ENCODE data around the gene RB1.

Gene RB1

DNA sequence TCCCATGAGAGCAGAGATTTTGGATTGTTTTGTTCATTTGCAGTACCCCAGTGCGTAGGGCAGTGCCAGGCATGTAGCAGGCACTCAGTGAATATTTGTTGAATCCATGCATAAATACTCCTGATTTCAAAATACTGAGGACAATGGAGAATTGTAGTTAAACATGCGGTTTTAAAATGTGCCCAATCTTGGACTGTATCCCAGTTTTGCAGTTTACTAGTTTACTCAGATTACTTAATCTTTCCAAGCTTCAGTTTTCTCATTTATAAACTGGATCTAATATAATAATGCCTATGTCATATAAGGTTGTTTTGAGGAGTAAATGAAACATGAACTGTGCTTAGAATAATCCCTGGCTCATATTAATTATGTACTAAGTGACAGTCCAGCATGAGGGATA is 190.3 kb downstream of the RB1 start:
- DNase-seq (ENCODE audit: low read depth in 2 of 2), result no peak

- DNase-seq (ENCODE audit: low read depth in 2 of 2), result no peak
Observed at GRCh38 chr13:48494874-48495273, 191.3 kb downstream of the RB1 start.

GRCh38 chr13:48496271-48497161 is 193.0 kb downstream of the RB1 start:
- DNase-seq (ENCODE audit: low read depth in 2 of 2), result peak in 1 of 2 donors; percentile 32

DNA sequence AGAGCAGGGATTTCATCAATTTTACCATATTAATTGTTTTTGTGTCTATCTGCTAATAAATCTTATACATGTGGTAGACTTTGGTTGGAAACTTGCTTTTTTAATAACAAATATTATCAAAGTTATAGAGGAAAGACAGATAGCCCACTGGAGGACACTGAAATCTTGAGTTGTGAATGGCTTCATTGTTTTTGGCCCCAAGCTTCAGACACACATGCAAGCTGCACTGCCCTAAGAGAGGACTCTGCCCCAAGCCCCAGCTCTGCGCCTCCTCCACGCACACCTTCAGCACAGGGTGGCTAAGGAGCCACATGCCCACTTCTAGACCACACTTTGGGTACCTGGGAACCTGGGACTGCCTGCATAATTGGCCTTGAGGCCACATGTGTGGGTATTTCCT is 194.1 kb downstream of the RB1 start:
- no peak for DNase-seq (ENCODE audit: low read depth in 2 of 2)

DNA sequence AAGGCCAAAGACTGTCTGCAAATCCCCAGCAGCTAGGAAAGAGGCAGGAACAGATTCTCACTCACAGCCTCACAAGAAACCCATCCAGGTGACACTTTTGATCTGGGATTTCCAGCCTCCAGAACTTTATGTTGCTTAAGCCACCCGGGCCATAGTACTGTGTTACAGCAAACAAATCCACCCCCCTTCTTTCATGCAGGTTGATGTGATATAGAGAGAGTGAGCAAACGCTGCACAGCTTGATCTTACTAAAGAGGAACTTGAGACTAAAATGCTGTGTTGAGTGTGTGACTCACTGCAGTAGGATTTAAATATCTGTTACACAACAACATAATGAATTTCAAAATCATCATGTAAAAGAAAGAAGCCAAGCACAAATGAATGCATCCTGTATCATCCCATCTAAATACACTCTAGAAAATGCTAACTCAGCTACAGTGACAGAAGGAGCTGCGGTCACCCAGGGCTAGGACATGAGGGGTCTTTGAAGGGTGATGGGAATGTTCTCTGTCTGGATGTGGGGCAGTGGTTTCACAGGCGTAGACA is 197.2 kb downstream of the RB1 start:
- no peak for DNase-seq (ENCODE audit: low read depth in 2 of 2)

DNA sequence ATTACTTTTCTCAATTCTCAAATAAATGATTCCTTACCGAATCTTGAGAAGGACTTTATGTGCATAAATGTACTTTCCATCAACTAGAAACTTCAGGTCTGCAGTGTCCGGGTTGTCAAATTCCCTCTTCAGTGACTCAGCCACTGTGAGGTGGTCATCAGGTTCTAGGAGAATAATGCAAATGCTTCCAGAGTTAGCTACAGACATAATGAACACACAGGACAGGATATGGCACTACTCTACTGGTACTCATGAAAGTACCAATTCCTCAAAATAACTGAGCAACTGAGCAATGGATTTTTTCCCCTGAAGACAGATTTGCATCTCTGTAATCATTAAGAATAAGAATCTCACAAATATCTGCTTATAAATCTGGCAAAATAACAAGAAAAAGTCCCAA is 198.2 kb downstream of the RB1 start:
- DNase-seq (ENCODE audit: low read depth in 2 of 2), result no peak

DNA sequence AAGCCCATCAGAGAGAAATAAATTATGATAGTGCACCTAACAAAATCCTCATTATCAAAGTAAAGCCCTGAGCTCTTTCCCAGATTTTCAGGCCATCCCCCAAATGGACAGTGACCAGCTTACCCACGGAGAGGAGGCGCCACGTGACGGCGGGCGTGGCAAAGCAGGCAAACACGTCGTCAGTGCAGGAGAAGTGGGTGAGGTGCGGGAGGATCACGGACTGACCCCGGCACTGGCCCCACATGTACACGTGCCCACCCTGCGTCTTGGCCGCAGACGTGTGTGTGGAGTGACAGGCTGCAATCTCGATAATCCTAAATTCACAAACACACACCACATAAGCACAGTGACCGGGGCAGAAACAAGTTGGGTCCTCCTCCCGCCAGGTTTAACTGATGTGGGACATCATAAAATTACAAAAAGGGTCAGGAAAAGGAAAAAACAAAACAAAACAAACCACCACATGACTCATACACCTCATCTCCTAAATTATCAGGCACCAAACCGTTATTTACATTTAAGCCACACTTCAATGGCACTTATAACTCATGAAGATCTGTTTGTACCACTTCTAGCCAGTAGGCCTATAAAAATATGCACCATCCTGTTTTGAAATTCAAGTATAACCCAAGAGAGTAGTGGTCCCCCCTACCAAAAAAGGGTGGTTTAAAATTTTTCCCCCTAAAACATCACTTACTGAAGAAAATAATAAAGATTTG is 199.2 kb downstream of the RB1 start:
- DNase-seq (ENCODE audit: low read depth in 2 of 2), result no peak

- no peak for DNase-seq (ENCODE audit: low read depth in 2 of 2)
Observed at GRCh38 chr13:48504606-48505005, 201.1 kb downstream of the RB1 start.

DNA sequence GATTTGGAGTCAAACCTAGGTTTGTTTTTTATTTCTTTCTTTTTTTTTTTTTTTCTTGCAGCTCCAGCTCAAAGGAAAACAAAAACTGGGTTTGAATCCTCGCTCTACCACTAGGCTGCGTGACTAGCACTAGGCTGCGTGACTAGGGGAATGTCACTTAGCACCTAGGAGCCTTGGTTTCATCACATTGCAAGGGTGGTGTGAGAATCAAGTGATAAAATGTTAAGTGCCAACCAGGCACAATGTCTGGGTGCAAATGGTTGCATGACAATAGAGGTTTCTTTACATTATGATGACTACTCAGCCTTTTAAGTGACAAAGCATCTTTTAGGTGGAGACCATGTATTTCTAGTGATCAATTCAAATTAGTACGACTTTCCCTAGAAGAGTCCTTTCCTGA is 201.5 kb downstream of the RB1 start:
- DNase-seq (ENCODE audit: low read depth in 2 of 2), result no peak

DNA sequence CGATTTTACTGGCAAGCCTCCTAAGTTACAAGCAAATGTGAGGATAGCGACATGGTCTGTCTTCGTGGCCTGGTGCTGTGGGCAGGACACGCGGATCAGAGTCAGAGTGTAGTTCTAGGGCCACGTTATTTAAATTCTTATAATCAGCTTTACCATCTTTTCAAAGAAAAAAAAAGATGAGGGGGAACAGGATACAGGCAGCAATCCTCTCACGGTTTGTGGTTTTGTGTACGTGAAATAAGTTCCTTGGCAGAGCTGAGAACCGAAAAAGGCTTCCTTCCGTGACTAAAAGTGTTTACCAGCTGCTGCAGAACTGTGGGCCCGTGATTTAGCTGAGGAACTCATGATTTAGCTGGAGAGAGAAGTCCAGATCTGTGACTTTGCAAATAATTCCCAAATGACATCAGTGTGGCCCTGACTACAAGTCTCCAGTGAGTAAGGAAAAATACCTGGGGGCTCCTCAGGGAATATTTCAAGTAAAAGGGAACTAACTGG is 202.1 kb downstream of the RB1 start:
- DNase-seq (ENCODE audit: low read depth in 2 of 2), result peak in 1 of 2 donors; percentile 32

DNA sequence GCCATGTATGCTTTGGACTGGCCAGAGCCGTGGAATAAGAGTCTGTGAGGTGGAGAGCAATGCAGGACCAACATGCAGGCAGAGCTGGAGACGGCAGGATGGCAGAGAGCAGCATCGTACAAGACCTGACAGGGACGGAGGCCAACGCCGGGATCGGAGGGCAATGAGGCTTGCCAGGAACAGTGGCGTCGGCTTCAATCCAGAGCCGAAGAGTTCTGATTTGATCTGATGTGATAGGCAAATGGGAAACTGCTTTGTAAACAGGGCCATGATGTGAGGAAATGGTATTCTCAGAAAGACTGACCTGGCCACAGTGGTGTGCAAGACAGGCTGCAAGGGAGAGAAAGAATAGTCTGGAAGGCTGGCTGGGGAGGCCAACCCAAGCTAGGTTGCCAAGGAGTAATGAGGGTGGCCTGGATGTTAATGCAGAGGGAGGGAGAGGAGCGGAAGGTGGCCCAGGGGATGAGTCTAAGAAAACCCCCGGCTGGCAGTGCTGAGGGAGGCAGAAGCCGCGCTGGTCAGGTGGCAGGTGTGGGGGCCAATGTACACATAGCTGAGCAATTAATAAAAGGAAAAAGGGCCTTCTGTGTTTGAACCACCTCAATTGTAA is 202.6 kb downstream of the RB1 start:
- no peak for DNase-seq (ENCODE audit: low read depth in 2 of 2)

- no peak for DNase-seq (ENCODE audit: low read depth in 2 of 2)
Observed at GRCh38 chr13:48507021-48507420, 203.5 kb downstream of the RB1 start.

GRCh38 chr13:48508011-48508410 is 204.5 kb downstream of the RB1 start:
- no peak for DNase-seq (ENCODE audit: low read depth in 2 of 2)

DNA sequence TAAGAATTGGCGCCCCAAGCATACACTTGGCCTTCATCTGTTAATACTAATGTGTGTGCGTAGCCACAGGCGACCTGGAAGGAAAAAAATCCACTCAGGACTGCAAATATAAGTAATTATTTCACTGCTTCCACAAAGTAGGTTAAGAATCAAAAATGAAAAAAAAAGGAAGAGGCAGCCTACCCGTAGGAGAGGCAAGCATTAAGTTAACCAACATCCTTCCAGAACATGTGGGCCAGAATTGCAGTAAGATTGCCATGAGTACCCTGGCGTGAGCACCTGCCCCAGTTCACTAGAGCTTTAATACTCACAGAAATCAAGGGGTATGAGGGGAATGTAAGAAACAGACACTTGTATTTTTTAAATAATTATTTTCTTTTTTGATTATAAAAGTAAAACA is 207.1 kb downstream of the RB1 start:
- DNase-seq (ENCODE audit: low read depth in 2 of 2), result no peak

DNA sequence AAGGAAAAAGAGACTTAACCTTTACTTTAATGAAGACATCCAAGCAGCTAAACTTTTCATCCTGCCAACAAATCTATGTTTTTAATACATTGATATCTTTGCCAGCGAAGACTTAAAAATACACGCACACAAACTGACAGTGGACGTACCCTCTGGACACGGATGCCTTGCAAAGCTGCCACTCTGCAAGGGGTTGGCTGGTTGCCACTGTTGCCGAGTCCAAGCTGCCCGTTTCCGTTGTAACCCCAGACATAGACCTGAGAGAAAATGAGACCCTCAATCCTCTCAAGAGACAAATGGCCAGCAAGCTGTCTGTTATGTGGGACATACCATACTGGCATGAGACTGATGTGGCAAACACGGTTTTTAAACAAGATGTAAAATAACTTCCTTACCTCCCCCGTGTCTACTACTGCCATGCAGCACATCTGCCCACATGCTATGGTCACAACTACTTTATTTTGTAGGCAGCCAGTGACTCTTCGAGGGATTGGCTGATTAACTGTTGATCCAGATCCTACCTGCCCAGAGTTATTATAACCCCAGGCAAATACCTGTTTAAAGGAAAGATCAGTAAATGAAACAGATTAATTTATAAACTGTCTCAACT is 208.2 kb downstream of the RB1 start:
- no peak for DNase-seq (ENCODE audit: low read depth in 2 of 2)

DNA sequence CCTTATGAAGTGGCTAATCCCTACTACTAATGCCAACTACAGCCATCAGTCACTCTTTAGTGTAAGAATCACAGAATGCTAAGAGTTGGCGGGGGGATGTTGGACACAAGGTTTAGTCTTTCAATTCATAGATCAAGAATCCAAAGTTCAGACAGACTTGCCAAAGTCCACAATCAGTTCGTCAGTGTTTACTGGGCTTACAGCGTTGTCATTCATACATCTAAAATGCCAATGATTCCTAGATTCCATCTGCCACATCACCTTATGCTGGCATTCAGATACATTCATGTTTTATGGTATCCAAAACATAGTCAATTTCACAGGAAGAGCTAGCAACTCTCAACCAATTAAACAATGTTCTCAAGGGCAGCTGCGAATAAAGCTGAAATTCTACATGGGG is 211.2 kb downstream of the RB1 start:
- DNase-seq (ENCODE audit: low read depth in 2 of 2), result no peak

DNA sequence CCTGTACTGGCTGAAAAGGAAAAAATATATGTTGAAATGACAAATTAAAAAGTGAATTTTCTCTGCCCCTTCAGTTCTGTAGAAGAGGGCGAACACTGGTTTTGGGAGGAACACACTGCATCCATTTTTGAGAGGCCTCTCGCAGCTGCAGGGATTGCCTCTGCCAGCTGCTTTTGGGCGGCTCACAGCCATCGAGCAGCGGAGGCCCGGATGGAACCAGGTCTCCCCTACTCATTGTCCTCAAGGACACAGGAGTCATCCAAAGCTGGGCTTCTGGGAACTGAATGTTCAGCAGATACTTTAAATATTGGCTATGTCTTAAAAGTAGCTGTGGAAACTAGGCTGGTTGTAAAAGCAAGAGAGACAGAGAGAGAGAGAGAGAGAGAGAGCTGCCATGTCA is 212.2 kb downstream of the RB1 start:
- no peak for DNase-seq (ENCODE audit: low read depth in 2 of 2)

- no peak for DNase-seq (ENCODE audit: low read depth in 2 of 2)
Observed at GRCh38 chr13:48518083-48518482, 214.5 kb downstream of the RB1 start.

GRCh38 chr13:48526286-48526685 is 222.7 kb downstream of the RB1 start:
- DNase-seq (ENCODE audit: low read depth in 2 of 2), result no peak

GRCh38 chr13:48527955-48528354 is 224.4 kb downstream of the RB1 start:
- no peak for DNase-seq (ENCODE audit: low read depth in 2 of 2)

GRCh38 chr13:48528720-48529119 is 225.2 kb downstream of the RB1 start:
- no peak for DNase-seq (ENCODE audit: low read depth in 2 of 2)

GRCh38 chr13:48530833-48531232 is 227.3 kb downstream of the RB1 start:
- DNase-seq (ENCODE audit: low read depth in 2 of 2), result no peak
